PC-9 (cell line): ENCODE data around the gene MAPK8IP3. TPM values are rescaled to one million over a fixed set of nuclear protein-coding genes. Genes with fewer than 3 reads are reported as not detected.

Source experiments
- BruUV-seq: library from RNA; stranded (reverse); fragments of 400-500 nt; replicated peaks from 2 replicates; lab custom pipeline; 2021; lab: Mats Ljungman, UMichigan
- CTCF ChIA-PET: fragments of 300-600 bp; sonication (Branson Sonifier 250); formaldehyde crosslinking; loops from one replicate; lab custom pipeline; 2022; ENCODE audit warnings: antibody characterized with exemption; lab: Charles Lee
- POLR2A ChIA-PET: fragments of 300-600 bp; sonication (Branson Sonifier 250); formaldehyde crosslinking; loops from one replicate; lab custom pipeline; 2022; ENCODE audit warnings: antibody characterized with exemption; ENCODE audit not compliant: unreplicated experiment; lab: Charles Lee
- DNase-seq, 2 experiments: peaks; one replicate each; pipeline versions ENCODE4 v3.0.0 to v3.0.0-alpha.2; 2015 to 2022; ENCODE audit warnings: mixed read lengths in 1 of 2
- H2AFZ ChIP-seq: fragments of 200-600 bp; sonication (generic); 2 replicates; pipeline ENCODE4 v1.8.1; 2017; ENCODE audit warnings: antibody characterized with exemption
- H3F3A ChIP-seq: fragments of 200-600 bp; sonication (generic); 2 replicates; pipeline ENCODE4 v1.8.1; 2017; ENCODE audit warnings: antibody characterized with exemption, mild to moderate bottlenecking, low read depth; ENCODE audit not compliant: insufficient read depth
- H3K27ac ChIP-seq: fragments of 200-600 bp; sonication (generic); 2 replicates; pipeline ENCODE4 v1.6.1; 2016; ENCODE audit warnings: mixed run types
- H3K27me3 ChIP-seq: fragments of 200-600 bp; sonication (generic); 2 replicates; pipeline ENCODE4 v1.6.1; 2016; ENCODE audit warnings: low read depth, mixed run types; ENCODE audit not compliant: insufficient read depth
- H3K36me3 ChIP-seq: fragments of 200-600 bp; sonication (generic); 2 replicates; pipeline ENCODE4 v1.6.1; 2016; ENCODE audit warnings: low read depth, mixed run types
- H3K4me1 ChIP-seq: fragments of 200-600 bp; sonication (generic); replicated peaks from 2 replicates; pipeline ENCODE4 v1.6.1; 2016; ENCODE audit warnings: mixed run types; ENCODE audit not compliant: insufficient read depth
- H3K4me2 ChIP-seq: fragments of 200-600 bp; sonication (generic); 2 replicates; pipeline ENCODE4 v1.6.1; 2017; ENCODE audit warnings: mixed run types
- H3K4me3 ChIP-seq: fragments of 200-600 bp; sonication (generic); 2 replicates; pipeline ENCODE4 v1.6.1; 2016; ENCODE audit warnings: mixed run types
- H3K79me2 ChIP-seq: fragments of 200-600 bp; sonication (generic); 2 replicates; pipeline ENCODE4 v1.6.1; 2017; ENCODE audit warnings: low read depth, mixed run types
- H3K9me2 ChIP-seq: fragments of 200-600 bp; sonication (generic); 2 replicates; pipeline ENCODE4 v1.8.1; 2017; ENCODE audit warnings: mild to moderate bottlenecking; ENCODE audit not compliant: insufficient read depth
- H3K9me3 ChIP-seq: fragments of 200-600 bp; sonication (generic); 2 replicates; pipeline ENCODE4 v1.8.1; 2016; ENCODE audit warnings: low read depth; ENCODE audit not compliant: insufficient read depth
- H4K20me1 ChIP-seq: fragments of 200-600 bp; sonication (generic); 2 replicates; pipeline ENCODE4 v1.8.1; 2017; ENCODE audit not compliant: insufficient read depth
- EZH2 ChIP-seq: fragments of 200-600 bp; sonication (generic); IDR thresholded peaks from 2 replicates; pipeline ENCODE4 v1.8.0; 2017; ENCODE audit warnings: antibody characterized with exemption, low read depth
- intact Hi-C: fragments of 100-400 bp; cut with micrococcal nuclease; formaldehyde crosslinking; loops from one replicate; pipeline ENCODE4 v1.10.0; 2022; ENCODE audit not compliant: unreplicated experiment
- microRNA-seq: library from miRNA; unstranded; fragments of <30 nt; microRNA quantifications from one replicate; pipeline ENCODE4 v1.2.0, GENCODE V29; 2021; ENCODE audit warnings: borderline number of aligned reads, borderline replicate concordance
- total RNA-seq: library from RNA; stranded (reverse); gene quantifications from 2 replicates; pipeline ENCODE4 v1.2.3, GENCODE V29; 2021
- TF ChIP-seq, protein P1 (sequence below): fragments of 200-600 bp; sonication (generic); conservative IDR thresholded peaks from 2 replicates; pipeline ENCODE4 v1.6.1; 2017; ENCODE audit warnings: mixed run types, antibody characterized with exemption, mild to moderate bottlenecking, moderate library complexity

The MAPK8IP3 gene
- total RNA-seq, 1 experiment from 2014 or later: 125 TPM

DNA sequence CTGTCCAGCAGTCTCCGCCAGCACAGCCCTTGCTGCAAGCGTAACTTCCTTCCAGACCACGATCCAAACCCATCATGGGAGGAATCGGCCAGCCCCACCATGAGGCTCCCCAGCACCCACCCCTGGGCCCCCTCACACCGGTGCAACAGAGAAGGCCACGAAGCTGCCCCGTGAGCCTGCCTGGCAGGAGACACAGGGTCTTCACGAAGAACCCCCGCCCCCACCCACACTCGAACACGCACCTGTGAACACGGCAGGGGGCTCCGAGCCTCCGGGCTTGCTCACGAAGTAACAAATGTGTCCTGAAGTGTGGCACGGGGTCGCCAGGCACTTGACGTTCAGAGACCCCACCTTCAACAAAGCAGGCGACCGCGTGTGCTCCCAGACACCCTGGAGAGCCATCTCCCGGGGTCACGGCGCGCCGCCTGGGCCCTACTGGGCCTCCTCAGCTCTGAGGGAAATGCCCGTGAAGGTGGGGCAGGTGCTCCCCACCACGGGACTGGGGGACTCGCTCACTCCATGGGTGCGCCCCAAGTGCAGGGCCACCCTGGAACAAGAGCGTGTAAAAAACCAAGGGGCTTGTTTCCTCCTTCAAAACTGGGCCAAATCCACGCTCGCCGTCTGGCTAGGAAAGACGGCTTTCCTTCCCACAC lies 113.0 kb downstream of the MAPK8IP3 start:
- H4K20me1 ChIP-seq: no peaks in the 10 kb centered on the region
- H3K27ac ChIP-seq: no peak overlapping the region
- peaks cover 6% of the 10 kb centered on the region; the same call in 1 of the 2 replicates for H3F3A ChIP-seq
- H2AFZ ChIP-seq: no peak overlapping the region
- ChIA-PET CTCF (no interaction called here), POLR2A (no interaction called here)
- H3K4me3 ChIP-seq: no peak overlapping the region
- H3K4me2 ChIP-seq: no peak overlapping the region
- H3K27me3 ChIP-seq: no peaks in the 10 kb centered on the region
- H3K79me2 ChIP-seq: no peaks in the 10 kb centered on the region
- no peak for DNase-seq
- H3K4me1 ChIP-seq: no peaks in the 10 kb centered on the region
- no TSS peak for BruUV-seq
- H3K9me2 ChIP-seq: no peaks in the 10 kb centered on the region
- no peak for TF ChIP-seq EZH2
- TF ChIP-seq, protein P1, sequence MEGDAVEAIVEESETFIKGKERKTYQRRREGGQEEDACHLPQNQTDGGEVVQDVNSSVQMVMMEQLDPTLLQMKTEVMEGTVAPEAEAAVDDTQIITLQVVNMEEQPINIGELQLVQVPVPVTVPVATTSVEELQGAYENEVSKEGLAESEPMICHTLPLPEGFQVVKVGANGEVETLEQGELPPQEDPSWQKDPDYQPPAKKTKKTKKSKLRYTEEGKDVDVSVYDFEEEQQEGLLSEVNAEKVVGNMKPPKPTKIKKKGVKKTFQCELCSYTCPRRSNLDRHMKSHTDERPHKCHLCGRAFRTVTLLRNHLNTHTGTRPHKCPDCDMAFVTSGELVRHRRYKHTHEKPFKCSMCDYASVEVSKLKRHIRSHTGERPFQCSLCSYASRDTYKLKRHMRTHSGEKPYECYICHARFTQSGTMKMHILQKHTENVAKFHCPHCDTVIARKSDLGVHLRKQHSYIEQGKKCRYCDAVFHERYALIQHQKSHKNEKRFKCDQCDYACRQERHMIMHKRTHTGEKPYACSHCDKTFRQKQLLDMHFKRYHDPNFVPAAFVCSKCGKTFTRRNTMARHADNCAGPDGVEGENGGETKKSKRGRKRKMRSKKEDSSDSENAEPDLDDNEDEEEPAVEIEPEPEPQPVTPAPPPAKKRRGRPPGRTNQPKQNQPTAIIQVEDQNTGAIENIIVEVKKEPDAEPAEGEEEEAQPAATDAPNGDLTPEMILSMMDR: no peak
- intact Hi-C loops: no loop called here
- H3K36me3 ChIP-seq: 0 out of 2 replicates have a peak, but pooled peaks cover 6% of the 10 kb centered on the region
- no peaks in the 10 kb centered on the region for H3K9me3 ChIP-seq

GRCh38 chr16:1819611-1820010 lies 113.6 kb downstream of the MAPK8IP3 start:
- Histone ChIP-seq H3K9me2 (no peaks in the 10 kb centered on the region), H3K36me3 (0 out of 2 replicates have a peak, but pooled peaks cover 6% of the 10 kb centered on the region), H3K4me1 (no peaks in the 10 kb centered on the region), H3K79me2 (no peaks in the 10 kb centered on the region), H3K4me2 (no peak overlapping the region), H3K9me3 (no peaks in the 10 kb centered on the region), H2AFZ (no peak overlapping the region), H3K27me3 (no peaks in the 10 kb centered on the region), H3K4me3 (no peak overlapping the region), H3F3A (peaks cover 11% of the 10 kb centered on the region; the same call in 1 of the 2 replicates), H4K20me1 (no peaks in the 10 kb centered on the region), H3K27ac (no peak overlapping the region)
- TF ChIP-seq, protein P1: no peak
- no peak for TF ChIP-seq EZH2
- no peak for DNase-seq
- intact Hi-C loops: no loop called here
- no TSS peak for BruUV-seq
- ChIA-PET POLR2A (no interaction called here), CTCF (no interaction called here)

Small RNA genes lying within 50 kb of the gene (microRNA-seq; reads per million reads assigned to microRNA genes)
- 6.1 reads per million for gene MIR3177

Other genes starting within 250 kb of the MAPK8IP3 start
- 110 and 111 TPM in 2 replicates for gene CLCN7, start 231.2 kb upstream of the MAPK8IP3 start, total RNA-seq
- gene PTX4, start 217.3 kb upstream of the MAPK8IP3 start, total RNA-seq: 0.39 TPM in 1 of 2 replicates, not detected in the other
- 56.0 and 67.6 TPM in 2 replicates for gene TELO2, start 212.8 kb upstream of the MAPK8IP3 start, total RNA-seq
- not detected in 2 replicates for gene TMEM204, start 172.5 kb upstream of the MAPK8IP3 start, total RNA-seq
- 43.8 and 47.6 TPM in 2 replicates for gene IFT140, start 94.1 kb upstream of the MAPK8IP3 start, total RNA-seq
- 19.3 and 22.7 TPM in 2 replicates for gene CRAMP1, start 93.8 kb upstream of the MAPK8IP3 start, total RNA-seq
- gene JPT2, start 27.9 kb upstream of the MAPK8IP3 start, total RNA-seq: 199 and 244 TPM in 2 replicates
- 49.0 and 87.8 TPM in 2 replicates for gene NME3, start 65.3 kb downstream of the MAPK8IP3 start, total RNA-seq
- gene EME2, start 66.6 kb downstream of the MAPK8IP3 start, total RNA-seq: 24.2 and 32.4 TPM in 2 replicates
- gene MRPS34, start 66.9 kb downstream of the MAPK8IP3 start, total RNA-seq: 201 and 247 TPM in 2 replicates
- 58.2 and 86.6 TPM in 2 replicates for gene SPSB3, start 76.4 kb downstream of the MAPK8IP3 start, total RNA-seq
- gene NUBP2, start 76.8 kb downstream of the MAPK8IP3 start, total RNA-seq: 80.0 and 103 TPM in 2 replicates
- gene IGFALS, start 87.5 kb downstream of the MAPK8IP3 start, total RNA-seq: 0.18 TPM in 1 of 2 replicates, not detected in the other
- 51.8 and 74.5 TPM in 2 replicates for gene HAGH, start 120.6 kb downstream of the MAPK8IP3 start, total RNA-seq
- gene FAHD1, start 121.0 kb downstream of the MAPK8IP3 start, total RNA-seq: 26.8 and 41.2 TPM in 2 replicates
- not detected in 2 replicates for gene MEIOB, start 166.0 kb downstream of the MAPK8IP3 start, total RNA-seq
- not detected in 2 replicates for gene HS3ST6, start 212.2 kb downstream of the MAPK8IP3 start, total RNA-seq
- 49.4 and 54.9 TPM in 2 replicates for gene MSRB1, start 237.0 kb downstream of the MAPK8IP3 start, total RNA-seq
- gene RPL3L, start 248.5 kb downstream of the MAPK8IP3 start, total RNA-seq: 0.44 TPM in 1 of 2 replicates, not detected in the other